Hippocampal formation (tissue), 2 donors: Measurements from ENCODE around the gene ISOC2.
"Not testable (repeated sequence)": the region's sequence is repeated elsewhere in the genome, so short reads cannot be mapped to it uniquely, and the experiment has no call there.

Experiments used
- DNase-seq, 2 donors: peaks; one replicate each; lab custom pipeline; 2025; lab: John Stamatoyannopoulos, UW

Gene ISOC2

DNA sequence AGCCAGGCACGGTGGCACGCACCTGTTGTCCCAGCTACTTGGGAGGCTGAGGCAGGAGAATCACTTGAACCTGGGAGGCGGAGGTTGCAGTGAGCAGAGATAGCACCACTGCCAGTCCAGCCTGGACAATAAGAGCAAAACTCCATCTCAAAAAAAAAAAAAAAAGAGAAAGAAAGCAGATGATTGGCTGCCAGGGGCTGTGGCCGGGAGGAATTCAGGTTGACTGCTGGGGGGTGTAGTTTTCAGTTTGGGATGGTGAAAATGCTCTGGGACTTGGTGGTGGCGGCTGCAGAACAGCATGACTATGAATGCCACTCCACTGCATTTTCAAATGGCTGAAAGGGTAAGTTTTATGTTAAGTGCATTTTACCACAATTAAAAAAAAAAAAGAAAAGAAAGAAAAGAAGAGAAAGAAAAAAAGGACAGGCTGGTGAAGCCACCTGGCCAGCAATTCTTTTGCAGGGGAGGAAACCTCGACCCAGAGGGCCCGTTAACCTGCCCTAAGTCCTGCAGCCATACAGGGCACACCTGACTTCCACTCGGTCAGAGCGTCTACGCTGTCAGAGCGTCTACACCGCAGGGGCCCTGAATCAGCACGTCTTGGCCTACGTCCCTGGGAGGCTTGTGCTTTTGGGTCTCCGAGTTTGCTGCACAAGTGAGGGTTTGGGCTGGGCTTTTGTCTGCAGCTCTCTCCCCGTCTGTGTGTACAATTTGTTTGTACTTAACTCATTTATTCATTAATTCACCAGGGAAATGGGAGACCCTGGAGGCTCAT lies 3.6 kb downstream of the ISOC2 start:
- no peak for DNase-seq

DNA sequence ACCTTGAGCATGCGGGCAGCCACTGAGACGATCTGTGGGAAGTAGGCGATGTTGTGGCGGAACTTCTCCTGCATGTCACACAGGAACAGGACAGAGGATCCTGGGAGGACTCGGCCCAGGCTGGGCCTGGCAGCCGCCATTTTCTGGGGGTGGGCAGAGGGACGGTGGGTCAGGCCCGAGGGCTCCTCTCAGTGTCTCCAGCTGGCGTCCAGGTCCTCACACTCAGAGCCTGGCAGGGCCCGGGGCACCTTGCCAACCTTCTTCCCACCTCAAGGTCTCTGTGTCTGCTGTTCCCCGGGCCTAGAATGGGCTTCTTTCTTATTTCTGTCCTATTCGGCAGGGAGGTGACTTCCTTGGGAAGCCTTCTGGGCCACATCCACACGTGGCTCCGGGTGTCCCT lies 5.1 kb downstream of the ISOC2 start:
- no peak for DNase-seq

DNA sequence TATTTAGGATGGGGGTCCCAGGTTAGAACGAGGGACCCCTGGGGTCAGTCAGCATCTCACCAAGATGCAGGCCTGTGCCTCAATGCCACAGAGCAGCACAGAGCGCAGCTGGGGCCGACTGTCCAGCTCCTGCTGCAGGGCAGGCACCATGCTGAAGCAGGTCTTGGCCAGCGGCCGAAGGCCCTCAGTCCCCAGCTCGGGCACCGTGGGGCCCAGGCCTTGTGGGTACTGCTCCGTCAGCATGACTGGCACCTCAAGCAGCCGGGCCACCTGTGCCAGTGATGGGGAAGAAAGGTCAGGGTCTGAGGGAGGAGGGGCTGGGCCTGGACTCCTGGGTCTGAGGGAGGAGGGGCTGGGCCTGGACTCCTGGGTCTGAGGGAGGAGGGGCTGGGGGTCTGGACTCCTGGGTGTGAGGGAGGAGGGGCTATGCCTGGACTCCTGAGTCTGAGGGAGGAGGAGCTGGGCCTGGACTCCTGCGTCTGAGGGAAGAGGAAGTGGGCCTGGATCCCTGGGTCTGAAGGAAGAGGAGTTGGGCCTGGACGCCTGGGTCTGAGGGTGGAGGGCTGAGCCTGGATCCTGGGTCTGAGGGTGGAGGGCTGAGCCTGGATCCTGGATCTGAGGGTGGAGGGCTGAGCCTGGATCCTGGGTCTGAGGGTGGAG lies 5.7 kb downstream of the ISOC2 start:
- DNase-seq, result no peak

DNA sequence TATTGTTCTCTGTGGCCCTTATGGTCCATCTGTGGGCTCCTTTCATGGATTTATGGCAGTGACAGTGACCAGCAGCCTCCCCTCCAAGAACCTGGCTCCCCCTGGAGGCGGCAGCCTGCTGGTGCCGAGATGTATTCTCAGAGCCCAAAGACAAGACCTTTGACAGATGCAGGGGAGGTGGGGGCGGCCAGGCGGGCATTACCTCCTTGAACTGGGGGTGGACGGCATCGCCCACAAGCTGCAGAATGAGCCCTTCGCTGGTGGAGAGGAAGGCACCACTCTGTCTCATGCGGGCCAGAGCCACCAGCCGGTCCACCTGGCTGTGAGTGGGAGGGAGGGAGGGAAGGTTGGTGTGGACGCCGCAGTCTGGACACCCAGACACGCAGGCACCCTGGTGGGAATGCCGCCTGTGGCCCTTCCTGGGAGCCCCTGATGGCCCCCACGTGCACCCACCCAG lies 6.6 kb downstream of the ISOC2 start:
- peak; percentile 11 to 64 for DNase-seq

DNA sequence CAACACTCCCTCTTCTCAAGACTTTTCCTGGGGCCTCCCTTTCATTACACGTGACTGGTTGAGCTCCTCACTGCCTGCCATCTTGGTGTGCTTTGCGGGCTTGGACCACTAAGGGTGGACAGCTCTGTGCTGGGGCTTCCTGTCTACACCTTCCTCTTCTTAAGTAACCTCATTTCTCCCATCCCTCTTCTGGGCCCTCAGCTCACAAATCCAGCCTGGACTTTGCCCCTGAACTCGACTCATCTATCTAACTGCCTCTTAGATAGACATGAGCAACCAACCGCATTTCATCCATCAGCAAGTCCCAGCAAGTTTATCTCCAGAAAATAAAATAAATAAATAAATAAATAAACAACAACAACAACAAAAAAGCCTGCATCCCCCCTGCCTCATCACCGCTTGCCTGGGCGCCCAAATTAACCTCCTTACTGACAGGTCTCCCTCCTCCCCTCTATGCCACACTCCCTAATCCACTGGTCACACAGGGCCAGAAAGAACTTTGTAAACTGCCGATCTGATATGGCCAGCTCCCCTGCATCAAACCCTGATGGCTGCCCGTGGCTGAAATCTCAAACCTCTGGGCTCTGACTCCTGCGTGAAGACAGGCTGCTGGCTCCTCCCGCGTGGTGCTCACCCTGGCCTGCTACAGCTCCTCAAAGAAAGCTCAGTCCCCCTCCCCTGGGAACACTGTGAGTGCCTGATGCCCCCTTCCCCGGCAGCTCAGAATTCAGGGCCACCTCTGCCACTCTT lies 7.8 kb downstream of the ISOC2 start:
- no peak for DNase-seq

DNA sequence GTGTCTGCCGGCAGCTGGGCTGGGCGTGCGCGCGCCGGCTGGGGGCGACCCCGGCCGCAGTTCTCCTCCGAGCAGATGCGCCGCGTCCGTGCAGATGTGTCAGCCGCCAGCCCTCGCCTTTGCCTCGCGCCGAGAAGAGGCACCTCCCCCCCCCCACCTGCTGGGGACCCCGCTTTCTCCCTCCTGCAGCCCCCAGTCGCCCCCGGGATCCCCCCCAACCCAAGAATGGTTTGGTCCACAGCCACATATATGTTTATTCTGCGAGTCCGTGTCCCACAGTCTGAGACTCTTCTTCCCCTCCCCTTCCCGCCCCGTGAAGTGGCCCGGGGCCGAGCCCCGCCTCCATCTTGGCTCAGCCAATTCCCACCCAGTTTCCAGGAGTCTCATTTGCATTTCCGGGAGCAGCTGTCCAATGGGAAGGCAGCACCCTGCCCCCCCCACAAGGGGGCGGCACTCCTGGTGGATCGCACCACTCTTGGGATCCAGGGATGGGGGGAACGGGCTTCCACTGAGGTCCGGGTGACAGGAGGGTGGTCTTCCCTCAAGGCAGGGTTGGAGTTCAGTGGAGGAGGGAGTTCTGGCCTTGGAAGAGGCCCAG lies 8.6 kb downstream of the ISOC2 start:
- peak; percentile 93 for DNase-seq

DNA sequence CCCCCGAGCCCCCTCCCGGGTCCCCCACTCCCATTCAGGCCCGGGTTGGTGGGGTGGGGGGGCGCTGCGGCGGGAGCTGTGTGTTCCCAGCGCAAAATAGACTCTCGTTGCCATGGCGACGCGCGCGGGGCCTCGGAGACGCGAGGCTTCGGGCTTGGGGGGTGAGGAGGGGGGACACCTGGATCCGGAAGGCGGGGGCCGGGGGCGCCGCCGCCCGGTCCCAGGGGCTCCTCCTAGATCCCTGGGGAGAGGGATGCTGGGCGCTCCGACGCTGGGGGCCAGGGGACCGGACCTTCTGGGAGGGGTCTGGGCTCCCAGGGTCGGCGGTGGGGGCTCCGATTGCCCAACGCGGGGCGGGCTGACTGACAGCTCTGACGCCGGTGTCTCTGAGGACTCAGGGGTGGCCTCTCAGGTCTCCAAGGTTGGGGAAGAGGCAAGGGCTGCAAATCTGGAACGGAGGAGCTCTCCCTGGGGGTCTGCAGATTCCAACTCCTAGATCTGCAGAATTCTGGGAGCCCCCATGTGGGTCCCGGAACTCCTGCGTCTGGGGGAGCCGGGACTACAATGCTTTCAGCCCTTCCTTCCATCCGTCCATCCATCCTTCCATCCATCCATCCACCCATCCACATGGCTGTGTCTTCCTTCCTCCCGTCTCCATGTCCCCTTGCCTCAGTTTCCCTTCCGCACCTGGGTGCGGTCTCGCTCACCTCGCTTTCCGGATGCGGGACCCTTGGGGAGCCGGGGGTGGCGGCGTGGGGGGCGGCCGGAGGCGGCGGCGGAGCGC lies 9.3 kb downstream of the ISOC2 start:
- peak in 1 of 2 donors; percentile 26 for DNase-seq

DNA sequence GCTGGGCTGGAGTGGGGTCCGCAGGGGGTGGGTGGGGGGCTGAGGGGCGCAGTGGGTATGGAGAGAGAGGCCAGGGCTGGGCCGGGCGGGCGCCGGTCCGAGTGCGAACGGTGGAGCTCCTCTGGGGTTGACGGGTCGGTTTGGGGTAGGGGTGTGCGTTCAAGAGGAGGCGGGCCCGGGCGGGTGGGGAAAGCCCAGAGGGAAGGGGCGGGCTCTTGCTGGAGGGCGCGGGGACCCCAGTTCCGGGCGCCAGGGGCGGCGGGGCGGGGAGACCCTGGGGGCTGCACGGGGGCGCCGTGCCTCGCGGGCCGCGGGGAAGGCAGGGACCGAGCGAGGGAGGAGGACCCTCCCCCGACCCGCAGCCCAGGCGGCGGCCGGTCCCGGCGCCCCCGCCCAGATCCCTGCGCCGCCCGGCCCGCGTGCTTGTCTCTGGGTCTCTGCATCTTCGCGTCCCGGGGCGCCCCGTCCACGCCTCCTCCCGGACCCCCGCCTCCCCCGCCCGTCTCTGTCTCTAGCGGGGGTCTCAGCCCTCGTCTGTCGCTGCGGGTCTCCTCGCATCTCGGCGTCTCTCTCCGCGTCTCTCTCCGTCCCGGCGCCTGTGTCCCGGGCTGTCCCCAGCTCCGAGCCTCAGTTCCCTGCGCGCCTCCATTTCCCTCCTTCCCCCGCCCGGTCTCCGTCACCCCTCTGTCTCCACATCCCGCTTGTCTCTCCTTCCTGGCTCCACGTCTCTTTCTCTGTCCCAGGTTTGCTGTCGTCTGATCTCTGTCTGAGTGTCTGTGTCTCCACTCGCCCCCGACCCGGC lies 10.1 kb downstream of the ISOC2 start:
- no peak for DNase-seq

DNA sequence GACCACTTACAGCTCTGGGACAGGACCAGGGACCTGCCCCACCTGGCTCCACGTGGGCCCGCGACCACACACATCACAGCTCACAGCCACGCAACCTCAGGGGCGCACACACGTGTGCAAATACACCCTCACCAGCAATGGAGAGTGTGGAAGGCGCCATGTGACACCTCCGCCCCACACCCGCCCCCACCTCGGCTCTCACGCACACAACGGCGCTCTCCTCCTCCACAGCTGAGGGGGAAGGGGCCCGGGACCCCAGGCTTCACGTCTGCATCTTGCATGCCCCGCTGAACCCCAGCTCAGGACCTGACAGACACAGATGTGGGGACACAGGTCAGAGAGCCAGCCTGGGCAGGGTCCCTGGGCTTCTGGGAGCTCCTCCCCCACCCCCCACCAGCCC lies 12.0 kb downstream of the ISOC2 start:
- DNase-seq, result no peak

DNA sequence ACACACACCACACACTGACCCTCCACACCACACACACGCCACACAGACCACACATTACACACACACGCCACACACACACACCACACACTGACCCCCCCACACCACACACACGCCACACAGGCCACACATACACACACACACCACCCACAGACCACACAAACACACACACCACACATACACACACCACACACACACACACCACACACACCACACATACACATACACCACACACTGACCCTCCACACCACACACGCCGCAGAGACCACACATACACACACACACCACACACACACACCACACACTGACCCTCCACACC lies 13.3 kb downstream of the ISOC2 start:
- DNase-seq, result not testable (repeated sequence)

DNA sequence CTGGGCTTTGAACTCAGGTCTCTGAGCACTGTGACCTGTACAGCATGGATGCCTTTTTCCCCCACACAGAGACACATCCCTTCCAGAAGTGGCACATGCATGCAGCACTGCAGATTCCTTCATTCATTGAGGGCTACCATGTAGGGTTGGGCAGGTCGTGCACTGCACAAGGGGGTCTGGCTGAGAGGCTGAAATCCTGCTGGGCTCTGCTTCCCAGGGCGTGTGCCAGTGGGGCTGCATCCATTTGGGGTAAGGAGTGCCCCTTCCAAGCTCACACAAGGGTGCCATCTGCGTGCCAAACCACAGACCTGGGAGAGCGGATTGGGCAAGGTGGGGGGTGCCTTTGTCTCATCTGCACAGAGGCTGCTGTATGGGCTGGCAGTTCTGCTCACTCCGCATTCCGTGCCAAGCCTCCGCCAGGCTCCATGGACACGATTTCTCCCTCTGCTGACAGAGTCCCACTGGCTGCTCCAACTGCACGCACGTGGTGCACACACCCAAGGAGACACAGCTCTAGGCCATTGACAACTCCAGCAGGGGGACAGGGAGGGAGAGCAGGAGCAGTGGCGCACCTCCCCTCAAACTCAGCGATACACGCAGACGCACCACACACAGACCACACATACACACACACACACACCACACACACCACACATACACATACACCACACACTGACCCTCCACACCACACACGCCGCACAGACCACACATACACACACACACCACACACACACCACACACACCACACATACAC lies 13.8 kb downstream of the ISOC2 start:
- peak; percentile 71 to 72 for DNase-seq

DNA sequence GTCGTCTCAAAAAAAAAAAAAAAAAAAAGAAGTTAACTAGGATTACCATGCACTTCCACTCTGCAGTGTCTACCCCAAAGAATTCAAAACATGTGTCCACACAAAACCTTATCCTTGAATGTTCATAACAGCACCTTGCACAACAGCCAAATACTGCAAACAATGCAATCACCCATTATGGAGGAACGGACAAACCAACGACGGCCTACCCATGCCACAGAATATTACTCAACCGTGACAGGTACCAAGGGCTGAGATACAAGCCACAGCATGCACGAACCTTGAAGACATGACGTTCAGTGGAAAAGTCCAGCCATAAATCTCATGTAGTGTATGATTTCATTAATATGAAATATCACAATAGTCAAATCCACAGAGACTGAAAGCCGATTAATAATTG lies 15.4 kb downstream of the ISOC2 start:
- DNase-seq, result no peak

DNA sequence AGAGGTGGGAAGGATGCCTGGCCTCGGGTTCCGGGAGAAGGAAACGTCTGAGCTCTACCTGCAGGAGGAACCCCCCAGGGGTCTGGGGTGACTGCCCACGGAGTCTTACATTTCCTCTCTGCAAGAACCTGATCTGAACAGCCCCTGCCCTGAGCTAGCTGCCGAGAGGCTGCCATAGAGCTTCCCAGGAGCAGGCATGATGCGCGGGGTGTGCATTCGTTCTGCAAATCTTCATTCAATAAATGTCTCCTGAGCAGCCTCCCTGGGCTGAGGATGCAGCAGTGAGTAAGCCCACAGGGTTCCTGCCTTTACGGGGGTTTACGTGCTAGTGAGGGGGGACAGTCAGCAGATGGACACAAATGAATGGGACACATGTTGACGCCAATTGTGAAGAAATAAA lies 16.8 kb downstream of the ISOC2 start:
- no peak for DNase-seq

DNA sequence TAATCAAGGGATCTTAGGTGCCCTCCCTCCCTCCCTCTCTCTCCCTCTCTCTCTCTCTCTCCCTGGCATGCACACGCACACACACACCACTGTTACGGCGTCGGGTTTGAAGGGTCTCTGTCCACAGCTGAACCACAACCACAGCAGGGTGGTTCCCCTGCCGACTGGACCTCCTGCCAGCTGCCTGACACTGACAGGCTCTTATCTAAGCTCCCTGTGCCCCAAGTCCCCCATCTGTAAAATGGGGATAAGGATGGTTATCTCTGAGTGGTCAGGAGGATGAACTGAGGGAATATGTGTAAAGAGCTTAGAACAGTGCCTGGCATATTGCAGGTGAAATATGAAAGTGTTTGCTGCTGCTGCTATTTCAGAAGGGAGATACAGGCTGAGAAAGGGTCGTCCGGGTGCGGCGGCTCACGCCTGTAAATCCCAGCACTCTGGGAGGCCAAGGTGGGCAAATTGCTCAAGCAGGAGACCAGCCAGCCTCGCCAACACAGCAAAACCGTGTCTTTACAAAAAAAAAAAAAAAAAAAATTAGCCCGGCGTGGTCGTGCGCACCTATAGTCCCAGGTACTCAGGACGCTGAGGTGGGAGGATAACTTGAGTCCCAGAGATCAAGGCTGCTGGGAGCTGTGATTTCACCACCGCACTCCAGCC lies 17.5 kb downstream of the ISOC2 start:
- DNase-seq, result no peak

DNA sequence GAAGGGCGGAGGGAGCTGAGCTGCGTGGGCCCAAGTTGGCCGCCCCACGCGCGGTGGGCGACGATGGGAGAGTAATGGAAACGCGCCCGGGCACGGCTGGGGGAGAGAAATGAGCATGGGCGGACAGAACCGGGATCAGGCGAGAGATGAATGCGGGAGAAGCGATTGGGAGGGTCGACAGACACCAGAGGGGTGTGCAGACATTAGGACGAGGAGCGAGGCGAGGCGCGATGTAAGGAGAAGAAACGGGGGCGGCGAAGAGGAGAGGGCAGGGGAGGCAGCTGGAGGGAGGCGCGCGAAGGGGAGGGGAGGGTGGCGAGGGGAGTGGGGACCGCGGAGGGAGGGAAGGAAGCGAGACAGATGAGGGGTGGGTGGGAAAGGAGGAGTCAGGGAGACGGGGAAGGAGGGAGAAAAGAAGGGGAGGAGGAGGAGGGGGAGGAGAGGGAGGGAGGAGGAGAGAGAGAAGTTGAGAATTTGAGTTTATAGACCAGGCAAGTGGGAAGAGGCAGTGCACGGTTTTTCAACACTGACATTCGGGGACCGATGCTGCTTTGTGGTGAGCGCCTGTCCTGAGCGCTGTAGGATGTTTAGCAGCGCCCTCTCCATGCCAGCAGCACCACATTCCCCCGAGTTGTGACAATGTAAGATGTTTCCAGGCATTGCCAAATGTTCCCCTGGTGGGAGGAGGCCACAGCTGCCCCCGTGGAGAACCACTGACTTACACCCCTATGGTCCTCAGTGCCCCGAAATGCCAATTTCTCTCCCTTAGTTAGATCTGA lies 18.2 kb downstream of the ISOC2 start, which contains the start of gene SHISA7:
Gene SHISA7, minus strand, starts transcription at position 256 of the 779 bp plus-strand sequence. CDS start 437 bp downstream, outside the sequence.
- peak; percentile 36 to 54 for DNase-seq

DNA sequence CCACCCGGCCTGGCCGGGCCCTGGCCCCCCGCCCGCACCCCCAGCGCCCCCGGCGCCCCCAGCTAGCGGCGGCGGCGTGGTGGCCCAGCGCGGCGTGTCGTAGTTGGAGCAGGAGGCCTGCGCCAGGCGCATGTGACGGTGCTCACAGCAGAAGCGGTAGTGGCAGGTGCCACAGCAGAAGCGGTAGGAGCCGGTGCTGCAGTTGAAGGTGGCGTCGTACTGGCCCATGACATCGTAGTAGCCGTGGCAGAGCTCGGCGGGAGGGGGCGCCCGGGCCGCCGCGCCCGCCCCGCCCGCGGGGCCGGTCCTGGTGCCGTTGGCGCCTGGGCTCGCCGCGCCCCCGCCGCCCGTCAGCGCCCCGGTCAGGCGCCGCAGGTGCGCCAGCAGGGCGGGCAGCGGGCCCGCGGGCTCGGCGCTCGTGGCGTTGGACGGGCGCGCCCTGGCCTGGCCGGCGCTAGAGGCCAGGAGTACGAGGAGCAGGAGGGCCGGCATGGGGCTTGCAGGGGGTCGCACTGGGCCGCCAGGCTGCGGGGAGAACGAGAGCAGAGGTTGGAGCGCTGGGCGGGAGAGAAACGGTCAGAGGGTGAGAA lies 19.0 kb downstream of the ISOC2 start:
- DNase-seq, result no peak

DNA sequence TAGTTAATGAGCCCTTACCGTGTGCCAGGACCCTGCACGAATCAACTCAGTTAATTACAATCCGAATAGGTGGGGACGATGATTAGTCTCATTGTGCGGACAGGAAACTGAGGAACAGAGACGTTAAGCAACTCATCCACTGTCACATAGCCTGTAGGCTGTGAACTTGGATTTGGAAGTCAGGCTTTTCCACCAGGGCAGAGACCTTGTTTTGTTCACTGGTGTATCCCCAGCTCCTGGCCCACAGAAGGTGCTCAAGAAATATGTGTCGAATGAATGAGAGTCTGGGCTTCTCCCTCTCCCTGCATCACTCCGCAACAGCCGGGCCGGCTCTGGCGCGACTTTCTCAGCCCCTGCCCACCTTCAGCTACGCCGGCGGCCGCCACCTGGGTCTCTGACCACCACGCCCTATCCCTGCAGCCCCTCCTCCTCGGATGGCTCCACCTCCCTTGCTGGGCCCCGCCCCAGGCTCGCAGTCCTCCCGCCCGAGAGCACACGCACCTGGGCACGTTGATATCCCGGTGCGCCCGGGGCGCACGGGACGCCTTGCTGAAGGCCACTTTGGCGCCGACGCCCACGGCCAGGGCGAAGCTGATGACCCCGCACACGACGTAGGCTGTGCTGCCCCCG lies 19.6 kb downstream of the ISOC2 start:
- no peak for DNase-seq

DNA sequence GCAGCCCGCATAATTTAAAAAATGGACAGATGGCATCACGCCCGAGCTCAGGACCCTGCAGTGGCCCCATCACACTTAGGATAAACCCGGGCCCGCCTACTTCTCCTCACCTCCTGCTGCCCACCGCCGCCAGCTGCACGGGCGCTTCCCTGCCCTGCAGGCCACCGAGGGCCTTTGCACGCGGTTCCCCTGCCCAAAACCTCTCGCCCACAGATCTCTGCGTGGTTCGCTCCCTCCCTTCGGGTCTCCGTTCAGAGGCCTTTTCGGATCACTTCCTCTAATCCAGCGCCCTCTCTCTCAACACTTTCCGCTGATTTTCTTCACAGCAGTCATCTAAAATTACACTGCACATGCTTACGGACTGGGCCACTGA lies 20.1 kb downstream of the ISOC2 start:
- DNase-seq, result no peak
